GM18505 (cell line): ENCODE data around the gene SEMA4B.

Experiments
- ATAC-seq: cut with Tn5 transposase; IDR thresholded peaks from one replicate; pipeline ENCODE4 v1.9.1; 2021; ENCODE audit not compliant: unreplicated experiment
- POLR2A ChIP-seq: IDR thresholded peaks from 4 replicates; pipeline ENCODE4 v1.6.1; 2011; ENCODE audit warnings: borderline replicate concordance; ENCODE audit not compliant: insufficient read depth, insufficient read length; ENCODE audit errors: extremely low read depth

The SEMA4B gene

GRCh38 chr15:90217671-90218394, 16.7 kb downstream of the SEMA4B start:
- no peak for ATAC-seq
- TF ChIP-seq POLR2A = no peak

GRCh38 chr15:90219421-90220141, 18.5 kb downstream of the SEMA4B start:
- ATAC-seq = no peak
- no peak for TF ChIP-seq POLR2A

- no peak for TF ChIP-seq POLR2A
- no peak for ATAC-seq
Observed at GRCh38 chr15:90221246-90221900, 20.2 kb downstream of the SEMA4B start.

GRCh38 chr15:90222547-90222946, 21.4 kb downstream of the SEMA4B start:
- no peak for TF ChIP-seq POLR2A
- ATAC-seq = no peak

GRCh38 chr15:90223441-90224165, 22.5 kb downstream of the SEMA4B start:
- ATAC-seq = no peak
- no peak for TF ChIP-seq POLR2A

- no peak for TF ChIP-seq POLR2A
- no peak for ATAC-seq
Observed at GRCh38 chr15:90225047-90225446, 23.9 kb downstream of the SEMA4B start.

- TF ChIP-seq POLR2A = no peak
- no peak for ATAC-seq
Observed at GRCh38 chr15:90225504-90226234, 24.5 kb downstream of the SEMA4B start.

GRCh38 chr15:90227336-90227735, 26.2 kb downstream of the SEMA4B start:
- ATAC-seq = no peak
- TF ChIP-seq POLR2A = no peak

- ATAC-seq = no peak
- no peak for TF ChIP-seq POLR2A
Observed at GRCh38 chr15:90227816-90228772, 27.0 kb downstream of the SEMA4B start.

- no peak for TF ChIP-seq POLR2A
- ATAC-seq = no peak
Observed at GRCh38 chr15:90228960-90229359, 27.8 kb downstream of the SEMA4B start.

GRCh38 chr15:90230071-90230494, 29.0 kb downstream of the SEMA4B start:
- TF ChIP-seq POLR2A = no peak
- no peak for ATAC-seq

- ATAC-seq = no peak
- TF ChIP-seq POLR2A = no peak
Observed at GRCh38 chr15:90230610-90231009, 29.5 kb downstream of the SEMA4B start.
